Measurements from ENCODE around the gene TRIM29. TPM values are rescaled to one million over a fixed set of nuclear protein-coding genes. Genes with fewer than 3 reads are reported as not detected.

TRIM29 gene
- total RNA-seq, 1 donor from 2014 or later, result not detected

DNA sequence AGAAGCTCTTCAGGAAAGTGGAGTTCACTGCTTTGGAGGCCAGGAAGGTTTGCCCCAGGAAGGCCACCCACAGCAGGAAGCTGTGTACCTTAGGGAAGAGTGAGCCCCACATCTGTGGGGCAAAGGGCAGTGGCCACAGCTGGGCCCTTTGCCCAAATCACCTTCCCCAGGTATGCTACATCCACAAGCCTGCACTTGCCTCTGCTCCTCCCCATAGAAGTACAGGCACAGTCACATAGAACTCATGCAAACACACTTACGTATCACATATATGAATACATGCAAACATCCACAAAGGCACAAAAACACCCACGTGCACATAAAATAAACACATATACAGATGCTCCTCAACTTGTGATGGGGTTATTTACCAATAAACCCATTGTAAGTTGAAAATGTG is 2.1 kb downstream of the TRIM29 start:
- H3K27me3 Mint-ChIP-seq (ENCODE audit: unreplicated experiment), result peaks cover 16% of the 10 kb centered on the region

DNA sequence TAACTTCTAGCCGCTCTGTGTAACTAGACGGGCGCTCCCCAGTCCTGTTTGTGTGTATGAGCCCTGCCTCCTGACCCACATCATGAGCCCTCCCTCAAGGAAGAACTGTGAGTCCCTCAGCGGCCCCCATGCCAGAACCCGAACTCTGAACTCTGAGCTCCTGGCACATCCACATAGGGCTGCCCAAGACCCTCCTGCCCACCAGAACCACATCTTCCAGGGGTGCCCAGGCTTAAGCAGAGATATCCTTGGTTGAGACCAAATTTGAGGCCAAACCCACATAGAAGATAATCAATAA is 3.0 kb downstream of the TRIM29 start:
- Mint-ChIP-seq H3K9me3 (ENCODE audit: unreplicated experiment) (no peaks in the 10 kb centered on the region), H3K27me3 (ENCODE audit: unreplicated experiment) (peaks cover 9% of the 10 kb centered on the region), H3K27ac (ENCODE audit: unreplicated experiment) (no peak overlapping the region), H3K4me1 (ENCODE audit: unreplicated experiment) (no peaks in the 10 kb centered on the region), H3K36me3 (ENCODE audit: unreplicated experiment) (no peaks in the 10 kb centered on the region), H3K4me3 (ENCODE audit: unreplicated experiment) (no peak overlapping the region)
- DNase-seq (ENCODE audit: extremely low spot score, unreplicated experiment), result peak; percentile 79
- TF ChIP-seq, protein P1, sequence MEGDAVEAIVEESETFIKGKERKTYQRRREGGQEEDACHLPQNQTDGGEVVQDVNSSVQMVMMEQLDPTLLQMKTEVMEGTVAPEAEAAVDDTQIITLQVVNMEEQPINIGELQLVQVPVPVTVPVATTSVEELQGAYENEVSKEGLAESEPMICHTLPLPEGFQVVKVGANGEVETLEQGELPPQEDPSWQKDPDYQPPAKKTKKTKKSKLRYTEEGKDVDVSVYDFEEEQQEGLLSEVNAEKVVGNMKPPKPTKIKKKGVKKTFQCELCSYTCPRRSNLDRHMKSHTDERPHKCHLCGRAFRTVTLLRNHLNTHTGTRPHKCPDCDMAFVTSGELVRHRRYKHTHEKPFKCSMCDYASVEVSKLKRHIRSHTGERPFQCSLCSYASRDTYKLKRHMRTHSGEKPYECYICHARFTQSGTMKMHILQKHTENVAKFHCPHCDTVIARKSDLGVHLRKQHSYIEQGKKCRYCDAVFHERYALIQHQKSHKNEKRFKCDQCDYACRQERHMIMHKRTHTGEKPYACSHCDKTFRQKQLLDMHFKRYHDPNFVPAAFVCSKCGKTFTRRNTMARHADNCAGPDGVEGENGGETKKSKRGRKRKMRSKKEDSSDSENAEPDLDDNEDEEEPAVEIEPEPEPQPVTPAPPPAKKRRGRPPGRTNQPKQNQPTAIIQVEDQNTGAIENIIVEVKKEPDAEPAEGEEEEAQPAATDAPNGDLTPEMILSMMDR (IDR thresholded peaks at IDR 0.05), result no peak

More for the DNA sequence above, 2.1 kb downstream of the TRIM29 start:
- DNase-seq (ENCODE audit: extremely low spot score, unreplicated experiment), result no peak
- no peaks in the 10 kb centered on the region for H3K4me1 Mint-ChIP-seq (ENCODE audit: unreplicated experiment)
- H3K27ac Mint-ChIP-seq (ENCODE audit: unreplicated experiment), result no peak overlapping the region
- H3K4me3 Mint-ChIP-seq (ENCODE audit: unreplicated experiment), result no peak overlapping the region
- TF ChIP-seq, protein P1 (IDR thresholded peaks at IDR 0.05), result no peak
- H3K36me3 Mint-ChIP-seq (ENCODE audit: unreplicated experiment), result no peaks in the 10 kb centered on the region
- no peaks in the 10 kb centered on the region for H3K9me3 Mint-ChIP-seq (ENCODE audit: unreplicated experiment)

DNA sequence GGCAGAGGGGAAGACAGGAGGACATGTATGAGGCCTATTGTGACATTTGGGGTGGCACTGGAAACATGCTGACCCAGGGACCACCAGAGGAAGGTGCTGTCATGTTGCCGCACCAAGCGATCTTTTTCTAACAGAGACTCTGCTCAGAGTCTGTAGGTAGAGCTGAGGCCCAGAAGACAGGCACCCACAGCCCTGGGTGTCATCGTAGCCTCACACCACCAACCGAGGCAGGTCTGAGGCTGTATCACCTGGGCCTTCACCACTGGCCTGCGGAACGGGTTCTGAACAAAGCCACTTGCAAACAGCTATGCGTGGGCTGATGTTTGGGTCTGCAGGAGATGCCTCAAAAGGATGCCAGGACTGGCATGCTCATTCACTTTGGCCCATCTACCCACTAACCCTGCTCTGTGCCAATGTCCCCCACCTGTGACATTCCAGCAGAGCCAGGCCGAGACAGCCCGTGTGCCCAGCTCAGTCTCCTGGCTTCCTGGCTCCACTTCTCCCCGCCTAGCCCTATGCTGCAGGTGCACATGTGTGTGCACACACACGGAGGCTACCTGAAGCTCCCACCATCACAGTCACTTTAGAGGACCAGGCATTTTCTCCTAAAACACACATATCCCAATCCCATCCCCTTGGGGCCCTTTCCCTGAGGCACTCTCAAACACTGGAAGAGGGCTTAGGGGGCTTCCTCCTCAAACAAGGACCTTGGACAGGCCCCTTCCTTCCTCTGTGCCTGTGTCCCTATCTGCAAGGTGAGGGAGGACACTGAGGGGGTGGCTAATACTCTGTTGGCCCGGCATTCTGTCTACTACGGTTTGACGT is 3.6 kb downstream of the TRIM29 start:
- Mint-ChIP-seq H3K36me3 (ENCODE audit: unreplicated experiment) (no peaks in the 10 kb centered on the region), H3K27me3 (ENCODE audit: unreplicated experiment) (peaks cover 6% of the 10 kb centered on the region), H3K27ac (ENCODE audit: unreplicated experiment) (no peak overlapping the region), H3K4me1 (ENCODE audit: unreplicated experiment) (no peaks in the 10 kb centered on the region), H3K9me3 (ENCODE audit: unreplicated experiment) (no peaks in the 10 kb centered on the region), H3K4me3 (ENCODE audit: unreplicated experiment) (no peak overlapping the region)
- peak; percentile 65 for DNase-seq (ENCODE audit: extremely low spot score, unreplicated experiment)
- TF ChIP-seq, protein P1 (IDR thresholded peaks at IDR 0.05), result no peak

DNA sequence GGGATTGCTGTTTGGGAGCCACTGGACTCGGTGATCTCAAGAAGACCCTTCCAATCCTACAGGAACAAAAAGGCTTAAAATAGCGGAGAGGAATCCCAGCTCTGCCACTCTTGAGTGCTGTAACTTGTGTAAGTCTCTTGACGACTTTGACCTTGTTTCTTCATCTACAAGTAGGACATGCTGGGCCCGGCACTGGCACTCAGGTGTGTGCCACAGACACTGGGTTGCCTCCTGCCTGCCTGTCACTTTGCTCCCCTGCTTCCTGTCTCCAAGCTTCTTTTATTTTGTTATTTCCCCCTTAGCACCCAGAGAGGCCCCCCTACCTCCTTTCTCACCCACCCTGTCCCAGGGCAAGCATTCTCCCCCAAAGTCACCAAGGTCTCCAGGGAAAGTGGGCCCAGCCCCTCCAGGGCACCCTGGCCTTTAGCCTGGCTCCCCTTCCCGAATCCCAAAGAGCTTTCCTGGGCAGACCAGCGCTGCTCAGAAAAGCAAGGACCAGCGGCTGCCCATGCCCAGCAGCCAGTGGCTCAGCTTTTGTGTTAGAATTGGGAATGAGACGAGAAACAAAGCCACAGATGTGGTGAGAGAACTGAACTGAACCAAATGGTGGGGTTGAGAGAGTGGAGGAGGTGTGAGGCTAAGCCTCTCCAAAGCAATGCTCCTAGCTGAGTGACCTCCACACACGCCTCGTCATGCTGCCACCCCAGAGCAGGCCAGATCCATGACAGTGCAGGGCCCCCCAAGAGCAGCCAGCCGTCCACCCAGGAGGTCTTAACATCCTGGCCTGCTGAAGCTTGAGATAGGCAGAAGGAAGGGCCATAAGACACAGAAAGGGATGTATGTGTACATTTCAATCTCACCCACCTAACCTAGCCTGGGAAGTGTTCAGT is 4.5 kb downstream of the TRIM29 start:
- peak; percentile 78 for DNase-seq (ENCODE audit: extremely low spot score, unreplicated experiment)
- no peak overlapping the region for H3K27ac Mint-ChIP-seq (ENCODE audit: unreplicated experiment)
- no peaks in the 10 kb centered on the region for H3K4me1 Mint-ChIP-seq (ENCODE audit: unreplicated experiment)
- peaks cover 6% of the 10 kb centered on the region for H3K27me3 Mint-ChIP-seq (ENCODE audit: unreplicated experiment)
- TF ChIP-seq, protein P1 (IDR thresholded peaks at IDR 0.05), result no peak
- no peak overlapping the region for H3K4me3 Mint-ChIP-seq (ENCODE audit: unreplicated experiment)
- no peaks in the 10 kb centered on the region for H3K9me3 Mint-ChIP-seq (ENCODE audit: unreplicated experiment)
- H3K36me3 Mint-ChIP-seq (ENCODE audit: unreplicated experiment), result no peaks in the 10 kb centered on the region

DNA sequence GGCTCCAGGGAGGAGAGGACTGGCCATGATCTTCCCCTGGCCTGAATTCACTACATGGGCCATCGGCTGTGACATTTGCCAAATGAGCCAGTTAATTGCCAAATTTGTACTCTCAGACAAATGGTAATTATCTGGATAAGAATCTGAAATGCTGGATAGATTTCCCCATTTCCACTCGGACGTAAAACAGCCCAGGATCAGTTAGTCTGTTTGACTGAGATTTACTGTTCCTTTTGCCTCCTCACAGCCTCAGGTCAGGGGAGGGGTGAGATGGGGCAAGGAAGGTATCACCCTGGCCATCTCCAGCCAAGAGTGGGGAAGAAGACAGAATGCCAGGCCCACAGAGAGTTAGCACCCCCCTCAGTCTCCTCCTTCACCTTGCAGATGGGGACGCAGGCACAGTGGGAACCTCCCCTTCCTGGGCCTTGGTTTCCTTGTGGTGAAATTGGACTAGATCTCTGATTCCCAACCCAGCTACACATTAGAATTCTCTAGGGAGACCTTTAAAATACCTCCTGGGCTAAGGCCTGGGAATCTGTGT is 5.2 kb downstream of the TRIM29 start:
- H3K27me3 Mint-ChIP-seq (ENCODE audit: unreplicated experiment), result peaks cover 10% of the 10 kb centered on the region
- DNase-seq (ENCODE audit: extremely low spot score, unreplicated experiment), result no peak
- no peak overlapping the region for H3K4me3 Mint-ChIP-seq (ENCODE audit: unreplicated experiment)
- H3K36me3 Mint-ChIP-seq (ENCODE audit: unreplicated experiment), result no peaks in the 10 kb centered on the region
- H3K9me3 Mint-ChIP-seq (ENCODE audit: unreplicated experiment), result no peaks in the 10 kb centered on the region
- H3K4me1 Mint-ChIP-seq (ENCODE audit: unreplicated experiment), result no peaks in the 10 kb centered on the region
- TF ChIP-seq, protein P1 (IDR thresholded peaks at IDR 0.05), result no peak
- no peak overlapping the region for H3K27ac Mint-ChIP-seq (ENCODE audit: unreplicated experiment)

All from osteocyte (in vitro differentiated cells).